GM12801 (cell line): ENCODE measurements around the gene PASK.

Experiments used
- TF ChIP-seq, protein P1 (sequence below): IDR thresholded peaks from one replicate; pipeline ENCODE4 v1.5.1; 2011; ENCODE audit warnings: control low read depth; ENCODE audit not compliant: insufficient read length; ENCODE audit errors: extremely low read depth

The PASK gene

GRCh38 chr2:241121008-241121407 lies 28.3 kb downstream of the PASK start:
- TF ChIP-seq, protein P1, sequence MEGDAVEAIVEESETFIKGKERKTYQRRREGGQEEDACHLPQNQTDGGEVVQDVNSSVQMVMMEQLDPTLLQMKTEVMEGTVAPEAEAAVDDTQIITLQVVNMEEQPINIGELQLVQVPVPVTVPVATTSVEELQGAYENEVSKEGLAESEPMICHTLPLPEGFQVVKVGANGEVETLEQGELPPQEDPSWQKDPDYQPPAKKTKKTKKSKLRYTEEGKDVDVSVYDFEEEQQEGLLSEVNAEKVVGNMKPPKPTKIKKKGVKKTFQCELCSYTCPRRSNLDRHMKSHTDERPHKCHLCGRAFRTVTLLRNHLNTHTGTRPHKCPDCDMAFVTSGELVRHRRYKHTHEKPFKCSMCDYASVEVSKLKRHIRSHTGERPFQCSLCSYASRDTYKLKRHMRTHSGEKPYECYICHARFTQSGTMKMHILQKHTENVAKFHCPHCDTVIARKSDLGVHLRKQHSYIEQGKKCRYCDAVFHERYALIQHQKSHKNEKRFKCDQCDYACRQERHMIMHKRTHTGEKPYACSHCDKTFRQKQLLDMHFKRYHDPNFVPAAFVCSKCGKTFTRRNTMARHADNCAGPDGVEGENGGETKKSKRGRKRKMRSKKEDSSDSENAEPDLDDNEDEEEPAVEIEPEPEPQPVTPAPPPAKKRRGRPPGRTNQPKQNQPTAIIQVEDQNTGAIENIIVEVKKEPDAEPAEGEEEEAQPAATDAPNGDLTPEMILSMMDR: no peak

DNA sequence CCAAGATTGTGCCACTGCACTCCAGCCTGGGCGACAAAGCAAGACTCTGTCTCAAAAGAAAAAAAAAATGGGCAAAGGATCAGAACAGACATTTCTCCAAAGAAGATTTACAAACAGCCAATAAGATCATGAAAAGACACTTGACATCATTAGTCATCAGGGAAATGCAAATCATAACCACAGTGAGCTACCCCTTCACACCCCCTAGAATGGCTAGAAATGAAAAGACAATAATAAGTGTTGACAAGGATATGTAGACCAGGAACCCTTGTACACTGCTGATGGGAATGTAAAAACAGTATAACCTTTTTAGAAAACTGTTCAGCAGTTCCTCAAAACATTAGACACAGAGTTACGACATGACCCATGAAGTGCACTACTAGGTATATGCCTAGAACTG lies 28.8 kb downstream of the PASK start:
- TF ChIP-seq, protein P1: no peak

- TF ChIP-seq, protein P1: no peak
These were observed 30.4 kb downstream of the PASK start for GRCh38 chr2:241118737-241119505.

DNA sequence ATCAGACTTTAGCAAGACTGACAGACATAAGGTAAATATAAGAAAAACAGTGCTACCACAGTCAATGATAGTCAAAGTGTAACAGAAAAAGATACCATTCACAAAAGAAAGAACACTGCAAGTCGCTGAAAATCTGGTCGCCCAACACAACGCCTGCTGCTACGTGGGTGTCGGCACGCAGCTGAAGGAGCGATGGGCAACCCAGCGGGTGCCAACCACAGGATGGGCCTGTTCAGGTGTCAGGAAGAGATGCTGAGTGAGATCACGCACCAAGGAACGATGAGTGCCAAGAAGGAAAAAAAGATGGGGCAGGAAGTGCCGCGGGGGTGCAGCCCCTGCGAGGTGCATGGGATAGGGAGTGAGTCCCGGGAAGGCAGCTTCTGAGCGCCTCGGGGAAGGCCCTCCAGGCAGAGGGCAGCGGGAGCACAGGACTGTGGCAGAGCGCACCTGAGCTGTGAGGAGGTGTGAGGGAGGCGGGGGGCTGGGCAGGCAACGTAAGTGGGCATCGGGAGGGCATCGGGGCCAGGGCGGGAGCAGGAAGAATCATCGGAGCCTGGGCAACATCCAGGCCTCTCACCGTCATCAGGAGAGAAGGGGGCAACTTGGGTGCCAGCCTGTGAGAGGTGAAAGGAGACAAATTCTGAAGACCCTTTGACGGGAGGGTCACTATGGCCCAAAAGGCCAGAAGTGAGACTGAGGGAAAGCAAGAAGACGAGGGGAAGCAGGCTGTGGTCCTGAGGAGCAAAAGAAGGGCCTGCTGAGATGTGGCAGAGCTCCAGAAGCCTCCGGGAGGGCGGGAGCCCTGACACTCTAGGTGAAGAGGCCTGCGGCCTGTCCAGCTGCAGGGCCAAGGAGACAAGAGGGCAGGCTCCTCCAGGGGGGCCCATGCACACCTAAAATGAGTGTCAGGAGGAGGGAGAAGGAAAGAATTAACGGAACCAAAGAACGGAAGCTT lies 32.4 kb downstream of the PASK start:
- TF ChIP-seq, protein P1: no peak

- TF ChIP-seq, protein P1: no peak
These were observed 33.9 kb downstream of the PASK start for GRCh38 chr2:241115361-241115760.

- TF ChIP-seq, protein P1: no peak
These were observed 34.4 kb downstream of the PASK start for GRCh38 chr2:241114836-241115235.

GRCh38 chr2:241112592-241112991 lies 36.7 kb downstream of the PASK start:
- TF ChIP-seq, protein P1: no peak
